ENCODE results near the gene CHD6.

DNA sequence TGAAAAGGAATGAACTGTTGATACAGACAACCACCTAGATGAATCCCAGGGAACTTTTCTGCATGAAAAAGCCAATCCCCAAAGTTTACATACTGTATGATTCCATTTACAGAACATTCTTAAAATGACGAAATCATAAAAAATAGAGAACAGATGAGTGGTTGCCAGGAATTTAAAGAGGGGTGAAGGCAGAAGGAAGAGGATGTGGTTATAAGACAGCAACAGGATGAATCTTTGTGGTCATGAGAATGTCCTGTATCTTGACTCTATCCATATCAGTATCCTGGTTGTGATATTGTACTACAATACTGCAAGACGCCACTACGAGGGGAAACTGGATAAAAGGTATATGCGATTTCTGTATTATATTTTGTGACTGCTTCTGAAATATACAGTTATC, 181.5 kb downstream of the CHD6 start:
- TF ChIP-seq CTCF (IDR thresholded peaks at IDR 0.05) (no peak), POLR2AphosphoS5 (IDR thresholded peaks at IDR 0.05) (no peak), POLR2A (IDR thresholded peaks at IDR 0.05) (no peak)

Measured in prostate gland (tissue), 2 donors.